Renal cortex interstitium (tissue), 15 donors: ENCODE measurements around the gene STX12. TPM values are rescaled to one million over a fixed set of nuclear protein-coding genes. Genes with fewer than 3 reads are reported as not detected.

Source experiments
- DNase-seq, 11 donors: peaks; one replicate each; pipeline ENCODE4 v3.0.0-alpha.2; 2013; ENCODE audit warnings: low read depth in 9 of 11, low spot score in 4 of 11; ENCODE audit errors: extremely low read depth in 1 of 11
- long read RNA-seq, 16 experiments: transcript quantifications; one replicate each; lab custom pipeline, GENCODE V29; 2026
- polyA plus RNA-seq, 3 donors: library from polyadenylated mRNA; unstranded; fragments of 120-200 nt; gene quantifications; one replicate each; pipeline ENCODE4 v1.2.1, GENCODE V29; 2013; ENCODE audit not compliant: insufficient read length in 3 of 3

STX12 gene
- 10 to 100 TPM; 42.5 to 53.7 (median 48.0) TPM for polyA plus RNA-seq
- long read RNA-seq, donor 1, transcript STX12-201 (9 exons, 3,079 nt): major isoform, 12 of 13 reads
- long read RNA-seq, donor 1, partial matches to known transcripts: 0 of 13 reads
- long read RNA-seq, donor 1, other reads (novel, unspliced or antisense): 0 of 13 reads
- long read RNA-seq, donor 2, transcript STX12-201 (9 exons, 3,079 nt): major isoform, 7 of 13 reads
- long read RNA-seq, donor 2, partial matches to known transcripts: 5 of 13 reads
- long read RNA-seq, donor 2, other reads (novel, unspliced or antisense): 0 of 13 reads
- long read RNA-seq, donor 3, transcript STX12-201 (9 exons, 3,079 nt): major isoform, 10 of 10 reads
- long read RNA-seq, donor 3, partial matches to known transcripts: 0 of 10 reads
- long read RNA-seq, donor 3, other reads (novel, unspliced or antisense): 0 of 10 reads
- long read RNA-seq, donor 4, transcript STX12-201 (9 exons, 3,079 nt): major isoform, 15 of 15 reads
- long read RNA-seq, donor 4, partial matches to known transcripts: 0 of 15 reads
- long read RNA-seq, donor 4, other reads (novel, unspliced or antisense): 0 of 15 reads
- long read RNA-seq, donor 5: 0 reads
- long read RNA-seq, donor 6, transcript STX12-201 (9 exons, 3,079 nt): major isoform, 11 of 15 reads
- long read RNA-seq, donor 6, partial matches to known transcripts: 0 of 15 reads
- long read RNA-seq, donor 6, other reads (novel, unspliced or antisense): 0 of 15 reads
- long read RNA-seq, donor 7, transcript STX12-201 (9 exons, 3,079 nt): major isoform, 15 of 15 reads
- long read RNA-seq, donor 7, partial matches to known transcripts: 0 of 15 reads
- long read RNA-seq, donor 7, other reads (novel, unspliced or antisense): 0 of 15 reads
- long read RNA-seq, donor 8, transcript STX12-201 (9 exons, 3,079 nt): major isoform, 23 of 28 reads
- long read RNA-seq, donor 8, transcript STX12-203 (4 exons, 703 nt): minor isoform, 5 of 28 reads
- long read RNA-seq, donor 8, partial matches to known transcripts: 0 of 28 reads
- long read RNA-seq, donor 8, other reads (novel, unspliced or antisense): 0 of 28 reads
- long read RNA-seq, donor 9, transcript STX12-201 (9 exons, 3,079 nt): major isoform, 14 of 15 reads
- long read RNA-seq, donor 9, partial matches to known transcripts: 0 of 15 reads
- long read RNA-seq, donor 9, other reads (novel, unspliced or antisense): 0 of 15 reads
- long read RNA-seq, donor 10, transcript STX12-201 (9 exons, 3,079 nt): major isoform, 11 of 12 reads
- long read RNA-seq, donor 10, partial matches to known transcripts: 0 of 12 reads
- long read RNA-seq, donor 10, other reads (novel, unspliced or antisense): 0 of 12 reads
- long read RNA-seq, donor 11, transcript STX12-201 (9 exons, 3,079 nt): major isoform, 7 of 29 reads
- long read RNA-seq, donor 11, partial matches to known transcripts: 22 of 29 reads
- long read RNA-seq, donor 11, other reads (novel, unspliced or antisense): 0 of 29 reads
- long read RNA-seq, donor 12, transcript STX12-201 (9 exons, 3,079 nt): major isoform, 7 of 10 reads
- long read RNA-seq, donor 12, partial matches to known transcripts: 0 of 10 reads
- long read RNA-seq, donor 12, other reads (novel, unspliced or antisense): 0 of 10 reads
- long read RNA-seq, donor 13, transcript STX12-201 (9 exons, 3,079 nt): major isoform, 22 of 23 reads
- long read RNA-seq, donor 13, partial matches to known transcripts: 0 of 23 reads
- long read RNA-seq, donor 13, other reads (novel, unspliced or antisense): 0 of 23 reads
- long read RNA-seq, donor 14, transcript STX12-201 (9 exons, 3,079 nt): major isoform, 12 of 44 reads
- long read RNA-seq, donor 14, partial matches to known transcripts: 32 of 44 reads
- long read RNA-seq, donor 14, other reads (novel, unspliced or antisense): 0 of 44 reads
- long read RNA-seq, donor 15, transcript STX12-201 (9 exons, 3,079 nt): major isoform, 7 of 8 reads
- long read RNA-seq, donor 15, partial matches to known transcripts: 0 of 8 reads
- long read RNA-seq, donor 15, other reads (novel, unspliced or antisense): 0 of 8 reads
- long read RNA-seq, donor 16, transcript STX12-201 (9 exons, 3,079 nt): major isoform, 24 of 32 reads
- long read RNA-seq, donor 16, partial matches to known transcripts: 5 of 32 reads
- long read RNA-seq, donor 16, other reads (novel, unspliced or antisense): 0 of 32 reads

GRCh38 chr1:27772932-27773825 is at the start of gene STX12:
STX12 (plus strand) TSS chr1:27773219; CDS start chr1:27773308, 89 bp downstream.
- DNase-seq: peak; percentile 94 to 99 (median 98)

- DNase-seq: peak in 6 of 11 donors; percentile 7 to 26 (median 19)
Measured at GRCh38 chr1:27724961-27725373, 48.1 kb upstream of the STX12 start.

- peak; percentile 99 to 100 (median 99) for DNase-seq
Measured at GRCh38 chr1:27725374-27726172, 47.4 kb upstream of the STX12 start, which contains the start of gene FAM76A. FAM76A (plus strand) TSS chr1:27725961; CDS start chr1:27726081, 120 bp downstream.

- peak in 8 of 11 donors; percentile 18 to 54 (median 38) for DNase-seq
Measured at GRCh38 chr1:27726173-27727044, 46.6 kb upstream of the STX12 start.

GRCh38 chr1:27727126-27727525 is 45.9 kb upstream of the STX12 start:
- DNase-seq: no peak

GRCh38 chr1:27736252-27736651 is 36.8 kb upstream of the STX12 start:
- no peak for DNase-seq

- no peak for DNase-seq
Measured at GRCh38 chr1:27741121-27741520, 31.9 kb upstream of the STX12 start.

GRCh38 chr1:27744556-27744955 is 28.5 kb upstream of the STX12 start:
- DNase-seq: no peak

GRCh38 chr1:27745466-27745865 is 27.6 kb upstream of the STX12 start:
- no peak for DNase-seq

GRCh38 chr1:27752360-27752759 is 20.7 kb upstream of the STX12 start:
- DNase-seq: peak in 8 of 11 donors; percentile 30 to 73 (median 50)

GRCh38 chr1:27755286-27755685 is 17.7 kb upstream of the STX12 start:
- no peak for DNase-seq

GRCh38 chr1:27755865-27756264 is 17.2 kb upstream of the STX12 start:
- no peak for DNase-seq

- DNase-seq: no peak
Measured at GRCh38 chr1:27759236-27759635, 13.8 kb upstream of the STX12 start.

- peak in 2 of 11 donors; percentile 2 to 8 for DNase-seq
Measured at GRCh38 chr1:27760426-27760825, 12.6 kb upstream of the STX12 start.
